GM23338 (cell line): ENCODE data around the gene RELB. TPM values are rescaled to one million over a fixed set of nuclear protein-coding genes. Genes with fewer than 3 reads are reported as not detected.

ENCODE experiments used
- ATAC-seq: fragments of 200-7000 bp; cut with Tn5 transposase; 3 replicates; pipeline ENCODE4 v1.9.1; 2020
- DNase-seq: peaks from one replicate; pipeline ENCODE4 v3.0.0-alpha.2; 2015; ENCODE audit warnings: low spot score
- H2AFZ ChIP-seq: fragments of 200-600 bp; sonication (generic); 2 replicates; pipeline ENCODE4 v1.8.0; 2016; ENCODE audit warnings: antibody characterized with exemption, mild to moderate bottlenecking, moderate library complexity
- H3F3A ChIP-seq: fragments of 200-600 bp; sonication (generic); replicated peaks from 2 replicates; pipeline ENCODE4 v1.8.0; 2017; ENCODE audit warnings: antibody characterized with exemption, mixed run types, low read depth
- H3K27ac ChIP-seq: fragments of 200-600 bp; sonication (generic); 2 replicates; pipeline ENCODE4 v1.6.1; 2016; ENCODE audit warnings: low read depth
- H3K27me3 ChIP-seq: fragments of 200-600 bp; sonication (generic); 2 replicates; pipeline ENCODE4 v1.8.0; 2016; ENCODE audit warnings: mild to moderate bottlenecking, mixed run types, moderate library complexity; ENCODE audit not compliant: insufficient read depth
- H3K36me3 ChIP-seq: fragments of 200-600 bp; sonication (generic); 2 replicates; pipeline ENCODE4 v1.8.0; 2016; ENCODE audit warnings: mild to moderate bottlenecking; ENCODE audit not compliant: insufficient read depth
- H3K4me1 ChIP-seq: fragments of 200-600 bp; sonication (generic); 2 replicates; pipeline ENCODE4 v1.8.0; 2016; ENCODE audit warnings: mild to moderate bottlenecking, moderate library complexity; ENCODE audit not compliant: insufficient read depth
- H3K4me2 ChIP-seq: fragments of 200-600 bp; sonication (generic); 2 replicates; pipeline ENCODE4 v1.7.1; 2017; ENCODE audit warnings: mixed run types
- H3K4me3 ChIP-seq: fragments of 200-600 bp; sonication (generic); 2 replicates; pipeline ENCODE4 v1.6.1; 2016; ENCODE audit warnings: mixed run types
- H3K79me2 ChIP-seq: fragments of 200-600 bp; sonication (generic); replicated peaks from 2 replicates; pipeline ENCODE4 v1.8.0; 2017; ENCODE audit warnings: mild to moderate bottlenecking; ENCODE audit not compliant: insufficient read depth
- H3K9me2 ChIP-seq: fragments of 200-600 bp; sonication (generic); 2 replicates; pipeline ENCODE4 v1.8.0; 2017; ENCODE audit not compliant: insufficient read depth
- H4K20me1 ChIP-seq: fragments of 200-600 bp; sonication (generic); replicated peaks from 2 replicates; pipeline ENCODE4 v1.8.0; 2017; ENCODE audit warnings: mild to moderate bottlenecking; ENCODE audit not compliant: insufficient read depth
- H3K27ac Mint-ChIP-seq: 2 replicates; pipeline ENCODE4 v1.8.0; 2020; ENCODE audit warnings: inconsistent platforms, mild to moderate bottlenecking, moderate library complexity, mixed read lengths
- H3K27me3 Mint-ChIP-seq: 3 replicates; pipeline ENCODE4 v1.8.0; 2022; ENCODE audit warnings: low read depth, mild to moderate bottlenecking, moderate library complexity, mixed read lengths, inconsistent platforms; ENCODE audit not compliant: insufficient read depth, poor library complexity
- H3K36me3 Mint-ChIP-seq: 3 replicates; pipeline ENCODE4 v1.8.0; 2021; ENCODE audit warnings: low read depth, mild to moderate bottlenecking, inconsistent platforms, moderate library complexity, mixed read lengths
- H3K4me1 Mint-ChIP-seq: 3 replicates; pipeline ENCODE4 v1.8.0; 2020; ENCODE audit warnings: mild to moderate bottlenecking, inconsistent platforms, mixed read lengths
- H3K4me3 Mint-ChIP-seq: 3 replicates; pipeline ENCODE4 v1.8.0; 2021; ENCODE audit warnings: moderate library complexity, mild to moderate bottlenecking, inconsistent platforms, mixed read lengths
- H3K9me3 Mint-ChIP-seq: 3 replicates; pipeline ENCODE4 v1.8.0; 2020; ENCODE audit warnings: moderate library complexity, mild to moderate bottlenecking, inconsistent platforms, mixed read lengths
- CREB1 ChIP-seq: fragments of 250-450 bp; sonication (Bioruptor Pico); IDR thresholded peaks from 2 replicates; pipeline ENCODE4 v1.5.0; 2020; ENCODE audit warnings: low read depth, mild to moderate bottlenecking, moderate library complexity
- CTCF ChIP-seq, 2 experiments: fragments of 200-600 bp in 1 of 2; sonication (generic) in 1 of 2; conservative IDR thresholded peaks; 2 replicates each; pipeline versions ENCODE4 v1.5.1 to v1.6.1; 2016 to 2017; ENCODE audit warnings: antibody characterized with exemption in 2 of 2, low read depth in 2 of 2, mild to moderate bottlenecking in 2 of 2, moderate library complexity in 1 of 2
- ETS1 ChIP-seq: IDR thresholded peaks from 2 replicates; pipeline ENCODE4 v1.6.1; 2016; ENCODE audit warnings: antibody characterized with exemption
- EZH2 ChIP-seq: fragments of 200-600 bp; sonication (generic); IDR thresholded peaks from one replicate; pipeline ENCODE4 v1.8.0; 2017; ENCODE audit warnings: antibody characterized with exemption, mild to moderate bottlenecking, low read depth; ENCODE audit not compliant: unreplicated experiment
- EZH2phosphoT487 ChIP-seq: fragments of 200-600 bp; sonication (generic); IDR thresholded peaks from one replicate; pipeline ENCODE4 v1.8.1; 2018; ENCODE audit warnings: antibody characterized with exemption; ENCODE audit not compliant: unreplicated experiment
- JUNB ChIP-seq: IDR thresholded peaks from one replicate; pipeline ENCODE4 v1.6.1; 2016; ENCODE audit warnings: antibody characterized with exemption; ENCODE audit not compliant: unreplicated experiment
- NANOG ChIP-seq: IDR thresholded peaks from 2 replicates; pipeline ENCODE4 v1.6.1; 2016; ENCODE audit warnings: antibody characterized with exemption, borderline replicate concordance
- POLR2AphosphoS5 ChIP-seq: IDR thresholded peaks from 2 replicates; pipeline ENCODE4 v1.6.1; 2016; ENCODE audit warnings: antibody characterized with exemption, low read depth
- REST ChIP-seq: IDR thresholded peaks from one replicate; pipeline ENCODE4 v1.6.1; 2018; ENCODE audit warnings: antibody characterized with exemption; ENCODE audit not compliant: unreplicated experiment
- STAT1 ChIP-seq: IDR thresholded peaks from one replicate; pipeline ENCODE4 v1.6.1; 2016; ENCODE audit warnings: antibody characterized with exemption; ENCODE audit not compliant: unreplicated experiment
- ZNF114 ChIP-seq: fragments of 250-450 bp; sonication (Bioruptor Pico); IDR thresholded peaks from 2 replicates; pipeline ENCODE4 v1.5.0; 2020; ENCODE audit warnings: mild to moderate bottlenecking, moderate library complexity
- ZNF331 ChIP-seq: fragments of 250-450 bp; sonication (Bioruptor Pico); IDR thresholded peaks from 2 replicates; pipeline ENCODE4 v1.5.0; 2020; ENCODE audit warnings: low read depth, mild to moderate bottlenecking, moderate library complexity
- polyA plus RNA-seq: library from polyadenylated mRNA; unstranded; fragments of >200 nt; fragmentation: Nextera tagmentation; extraction: Ambion mirVana; gene quantifications from 2 replicates; pipeline ENCODE4 v1.2.1, GENCODE V29; 2016
- total RNA-seq: library from RNA; depleted of rRNA; stranded (reverse); fragments of >200 nt; shearing (Covaris generic); gene quantifications from 2 replicates; pipeline ENCODE4 v1.2.3, GENCODE V29; 2014

Gene RELB
- total and polyA plus RNA-seq, 2 experiments from 2014 or later: 7.9 to 13.1 TPM

- Histone ChIP-seq H3K36me3 (peaks cover 8% of the 10 kb centered on the region; the same call in 1 of the 2 replicates), H3K27ac (no peak overlapping the region), H3K4me1 (peaks cover 18% of the 10 kb centered on the region), H2AFZ (no peak overlapping the region), H3K4me3 (no peak overlapping the region), H3K4me2 (no peak overlapping the region), H3F3A (peaks cover 24% of the 10 kb centered on the region; the same call in 1 of the 2 replicates), H3K9me2 (no peaks in the 10 kb centered on the region), H4K20me1 (peaks cover 17% of the 10 kb centered on the region), H3K27me3 (no peaks in the 10 kb centered on the region), H3K79me2 (peaks cover 30% of the 10 kb centered on the region)
- Mint-ChIP-seq H3K4me3 (no peak overlapping the region), H3K27ac (0 out of 2 replicates have a peak overlapping the region, but pooled peaks have one; percentile 44), H3K4me1 (peaks cover 18% of the 10 kb centered on the region), H3K36me3 (peaks cover 39% of the 10 kb centered on the region), H3K27me3 (peaks cover 12% of the 10 kb centered on the region), H3K9me3 (no peaks in the 10 kb centered on the region)
- TF ChIP-seq CTCF (conservative IDR thresholded peaks at IDR 0.05; ENCODE audit: low read depth in 2 of 2): peak in 1 of 2 experiments; percentile 40; a peak in 2 of 4 replicates
- TF ChIP-seq NANOG: no peak
- ATAC-seq: no peak
- DNase-seq: no peak
Observed at GRCh38 chr19:45071969-45072790, 70.9 kb downstream of the RELB start.

- Histone ChIP-seq H3K27ac (peak overlapping the region; percentile 70), H3K4me3 (peak overlapping the region; percentile 85)
- peaks cover 24% of the 10 kb centered on the region for H3K36me3 Mint-ChIP-seq
- no peak for TF ChIP-seq EZH2
- TF ChIP-seq REST: no peak
- TF ChIP-seq STAT1: no peak
- TF ChIP-seq ZNF331: no peak
- TF ChIP-seq ETS1: no peak
- no peak for TF ChIP-seq JUNB
- no peak for TF ChIP-seq EZH2phosphoT487
- TF ChIP-seq CREB1 (CRISPR knock-in tag): no peak
- no peak for TF ChIP-seq CTCF (conservative IDR thresholded peaks at IDR 0.05; ENCODE audit: low read depth in 2 of 2)
- no peak for TF ChIP-seq POLR2AphosphoS5
- TF ChIP-seq ZNF114: no peak
- TF ChIP-seq NANOG: no peak
Observed at GRCh38 chr19:45074744-45075300, 73.6 kb downstream of the RELB start.

More at GRCh38 chr19:45074744-45075300, 73.6 kb downstream of the RELB start:
- H2AFZ ChIP-seq: no peak overlapping the region
- Mint-ChIP-seq H3K27ac (0 out of 2 replicates have a peak overlapping the region, but pooled peaks have one; percentile 19), H3K27me3 (peaks cover 8% of the 10 kb centered on the region), H3K4me3 (peak overlapping the region; percentile 85), H3K4me1 (peaks cover 28% of the 10 kb centered on the region), H3K9me3 (no peaks in the 10 kb centered on the region)
- H3K79me2 ChIP-seq: peaks cover 37% of the 10 kb centered on the region
- H3K4me1 ChIP-seq: peaks cover 35% of the 10 kb centered on the region
- peaks cover 34% of the 10 kb centered on the region for H3F3A ChIP-seq
- no peaks in the 10 kb centered on the region for H3K9me2 ChIP-seq
- peak; percentile 1; the same call in 1 of the 3 replicates for ATAC-seq
- peak overlapping the region; percentile 98 for H3K4me2 ChIP-seq
- H3K36me3 ChIP-seq: 0 out of 2 replicates have a peak, but pooled peaks cover 3% of the 10 kb centered on the region
- DNase-seq: peak; percentile 62
- no peaks in the 10 kb centered on the region for H3K27me3 ChIP-seq
- H4K20me1 ChIP-seq: peaks cover 13% of the 10 kb centered on the region
